ENCODE data around the gene GREB1L.
"Not testable (repeated sequence)": the region's sequence is repeated elsewhere in the genome, so short reads cannot be mapped to it uniquely, and the experiment has no call there.

Gene GREB1L

DNA sequence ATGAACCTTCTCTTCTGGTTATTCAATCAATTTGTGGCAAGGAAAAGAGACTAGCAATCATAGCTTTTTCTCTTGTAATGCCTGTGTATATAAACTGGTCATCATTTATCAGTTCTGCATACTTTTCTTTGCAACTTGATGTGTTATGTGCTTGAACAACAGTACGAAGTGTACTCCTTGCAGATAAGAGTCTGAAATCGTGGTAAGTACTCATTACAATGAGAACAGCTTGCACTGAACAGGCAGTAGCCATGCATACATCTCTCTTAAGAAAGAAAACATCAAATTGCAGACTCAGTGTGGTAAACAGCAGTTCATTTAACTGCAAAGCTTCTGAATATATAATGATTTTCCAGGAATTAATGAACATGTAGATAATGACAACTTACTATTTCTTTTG, 64.3 kb downstream of the GREB1L start:
- DNase-seq (ENCODE audit: low read depth in 2 of 2): no peak

- DNase-seq (ENCODE audit: low read depth in 2 of 2): no peak
Observed at GRCh38 chr18:21307578-21307977, 65.5 kb downstream of the GREB1L start.

- DNase-seq (ENCODE audit: low read depth in 2 of 2): no peak
Observed at GRCh38 chr18:21309248-21309647, 67.2 kb downstream of the GREB1L start.

DNA sequence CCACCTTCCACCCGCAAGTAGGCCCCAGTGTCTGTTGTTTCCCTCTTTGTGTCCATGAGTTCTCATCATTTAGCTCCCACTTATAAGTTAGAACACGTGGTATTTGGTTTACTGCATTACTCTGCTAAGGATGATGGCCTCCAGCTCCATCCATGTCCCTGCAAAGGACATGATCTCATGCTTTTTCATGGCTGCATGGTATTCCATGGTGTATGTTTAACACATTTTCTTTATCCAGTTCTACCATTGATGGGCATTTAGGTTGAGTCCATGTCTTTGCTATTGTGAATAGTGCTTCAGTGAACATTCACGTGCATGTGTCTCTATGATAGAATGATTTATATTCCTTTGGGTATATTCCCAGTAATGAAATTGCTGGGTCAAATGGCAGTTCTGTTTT, 69.9 kb downstream of the GREB1L start:
- not testable (repeated sequence) for DNase-seq (ENCODE audit: low read depth in 2 of 2)

- DNase-seq (ENCODE audit: low read depth in 2 of 2): no peak
Observed at GRCh38 chr18:21313576-21313975, 71.5 kb downstream of the GREB1L start.

DNA sequence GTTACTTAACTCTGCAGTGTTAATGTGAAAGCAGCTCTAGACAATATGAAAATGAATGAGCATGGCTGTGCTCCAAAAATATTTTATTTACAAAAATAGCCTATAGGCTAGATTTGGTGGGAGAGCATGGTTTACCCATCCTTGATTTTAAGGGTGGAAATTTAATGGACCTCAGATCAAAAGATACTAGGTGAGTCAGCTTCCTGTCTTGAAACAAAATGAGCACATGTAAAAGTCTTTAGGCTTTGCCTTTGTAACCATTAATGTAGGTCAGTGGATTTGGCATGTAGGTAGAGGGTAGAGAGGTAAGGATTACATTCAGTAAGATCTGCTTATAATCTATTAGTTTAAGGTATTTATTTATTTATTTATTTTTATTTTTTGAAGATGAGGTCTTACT, 72.7 kb downstream of the GREB1L start:
- DNase-seq (ENCODE audit: low read depth in 2 of 2): no peak

- DNase-seq (ENCODE audit: low read depth in 2 of 2): not testable (repeated sequence)
Observed at GRCh38 chr18:21315126-21315525, 73.1 kb downstream of the GREB1L start.

- no peak for DNase-seq (ENCODE audit: low read depth in 2 of 2)
Observed at GRCh38 chr18:21315741-21316197, 73.7 kb downstream of the GREB1L start.

DNA sequence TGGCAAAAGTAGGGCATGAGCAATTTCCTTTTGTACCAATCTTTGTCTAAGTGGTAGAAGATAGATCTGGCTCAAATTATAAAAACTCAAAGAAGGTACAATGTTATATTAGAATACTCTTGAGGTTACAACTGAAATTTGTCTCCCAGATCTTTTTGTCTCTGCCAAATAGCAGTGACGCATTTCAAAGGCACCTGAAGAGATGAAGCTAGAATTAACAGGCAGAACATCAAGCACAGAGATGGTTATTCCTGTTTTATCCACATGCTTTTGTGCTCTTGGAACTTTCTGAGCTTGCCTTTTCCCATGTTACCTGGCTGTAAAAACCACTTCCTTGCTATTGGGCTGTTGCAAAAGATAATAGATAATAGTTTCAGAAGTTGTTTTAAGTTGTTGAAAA, 74.3 kb downstream of the GREB1L start:
- DNase-seq (ENCODE audit: low read depth in 2 of 2): no peak

DNA sequence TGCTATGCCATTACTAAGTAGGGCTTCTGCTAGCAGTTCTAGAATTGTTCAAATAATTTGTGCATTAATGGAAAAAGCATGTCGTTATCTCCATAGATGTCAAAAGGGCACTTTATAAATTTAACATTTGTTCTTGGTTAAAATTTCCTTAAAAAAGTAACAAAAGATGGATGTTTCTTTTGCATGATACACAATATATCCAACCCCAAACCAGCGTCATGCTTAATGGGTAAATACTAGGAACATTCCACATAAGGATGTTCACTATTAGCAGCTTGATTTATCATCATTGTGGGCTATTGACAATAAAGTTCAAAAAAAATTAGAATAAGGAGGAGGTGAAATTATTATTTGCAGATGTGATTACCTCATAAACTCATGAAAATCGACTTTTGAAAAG, 79.7 kb downstream of the GREB1L start:
- peak in 1 of 2 experiments; percentile 6 for DNase-seq (ENCODE audit: low read depth in 2 of 2)

- no peak for DNase-seq (ENCODE audit: low read depth in 2 of 2)
Observed at GRCh38 chr18:21327101-21327500, 85.1 kb downstream of the GREB1L start.

GRCh38 chr18:21330122-21330701, 88.2 kb downstream of the GREB1L start:
- no peak for DNase-seq (ENCODE audit: low read depth in 2 of 2)

GRCh38 chr18:21331065-21331464, 89.0 kb downstream of the GREB1L start:
- no peak for DNase-seq (ENCODE audit: low read depth in 2 of 2)

DNA sequence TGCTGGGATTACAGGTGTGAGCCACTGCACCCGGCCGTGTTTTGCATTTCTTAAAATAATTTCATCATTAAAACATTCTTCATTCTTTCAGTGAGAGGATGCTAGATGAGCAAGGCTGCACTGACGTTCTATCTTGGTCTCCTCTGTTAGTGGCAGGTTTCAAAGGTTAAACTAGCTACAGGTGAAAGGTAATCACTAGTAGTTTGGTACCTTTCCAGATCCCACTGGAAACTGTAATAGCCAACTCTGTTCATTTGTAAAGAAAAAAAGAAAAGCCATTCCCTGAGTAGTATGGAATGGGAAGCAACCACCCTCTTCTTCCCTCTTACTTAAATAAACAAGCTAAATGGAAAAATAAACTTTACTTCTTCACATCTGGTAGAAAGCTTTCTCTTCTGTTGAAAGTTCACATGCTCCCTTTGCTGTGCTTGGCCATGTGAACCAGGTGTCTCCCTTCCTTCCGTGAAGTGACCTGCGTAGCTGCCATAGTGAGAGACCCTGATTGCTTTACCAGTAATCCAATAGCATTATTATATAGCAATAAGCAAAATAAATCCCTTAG, 94.0 kb downstream of the GREB1L start:
- no peak for DNase-seq (ENCODE audit: low read depth in 2 of 2)

DNA sequence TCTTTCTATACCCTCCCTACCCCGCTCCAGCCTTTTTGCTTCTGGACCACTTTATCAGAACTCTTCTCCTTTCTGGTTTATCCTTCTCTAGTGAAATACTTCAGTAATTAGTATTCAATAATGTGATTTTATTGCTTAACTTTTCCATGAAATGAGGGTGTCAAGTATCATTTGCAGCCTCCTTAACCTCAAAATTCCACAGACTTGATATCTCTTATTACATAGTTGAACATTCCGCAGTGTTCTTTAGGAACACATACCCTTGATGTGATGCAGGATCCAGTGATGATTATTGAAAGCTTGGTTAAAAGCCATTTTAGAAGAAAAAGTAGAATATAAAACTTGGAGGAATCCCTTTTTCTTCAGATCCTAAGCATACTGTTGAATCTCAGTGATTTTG, 94.8 kb downstream of the GREB1L start:
- DNase-seq (ENCODE audit: low read depth in 2 of 2): no peak

DNA sequence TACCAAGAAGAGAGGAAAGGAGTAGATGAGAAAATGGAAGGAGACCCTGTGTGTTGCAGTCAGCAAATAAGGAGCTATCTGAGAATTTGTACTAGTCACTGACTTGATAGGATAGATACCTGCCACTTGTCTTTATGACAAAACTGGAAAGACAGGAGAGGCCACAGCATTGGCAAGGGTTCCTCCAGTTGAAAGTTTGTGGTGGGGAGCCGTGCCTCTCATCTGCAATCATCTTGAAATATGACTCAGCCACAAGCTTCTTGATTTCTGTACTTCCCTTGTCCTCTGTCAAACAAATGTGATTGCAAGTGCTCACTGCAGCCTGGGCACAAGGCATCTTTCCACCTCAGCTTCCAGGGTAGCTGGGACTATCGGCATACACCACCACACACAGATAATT, 99.1 kb downstream of the GREB1L start:
- no peak for DNase-seq (ENCODE audit: low read depth in 2 of 2)

- DNase-seq (ENCODE audit: low read depth in 2 of 2): no peak
Observed at GRCh38 chr18:21342372-21342771, 100.3 kb downstream of the GREB1L start.

- DNase-seq (ENCODE audit: low read depth in 2 of 2): no peak
Observed at GRCh38 chr18:21344860-21345259, 102.8 kb downstream of the GREB1L start.

GRCh38 chr18:21345840-21346239, 103.8 kb downstream of the GREB1L start:
- no peak for DNase-seq (ENCODE audit: low read depth in 2 of 2)

DNA sequence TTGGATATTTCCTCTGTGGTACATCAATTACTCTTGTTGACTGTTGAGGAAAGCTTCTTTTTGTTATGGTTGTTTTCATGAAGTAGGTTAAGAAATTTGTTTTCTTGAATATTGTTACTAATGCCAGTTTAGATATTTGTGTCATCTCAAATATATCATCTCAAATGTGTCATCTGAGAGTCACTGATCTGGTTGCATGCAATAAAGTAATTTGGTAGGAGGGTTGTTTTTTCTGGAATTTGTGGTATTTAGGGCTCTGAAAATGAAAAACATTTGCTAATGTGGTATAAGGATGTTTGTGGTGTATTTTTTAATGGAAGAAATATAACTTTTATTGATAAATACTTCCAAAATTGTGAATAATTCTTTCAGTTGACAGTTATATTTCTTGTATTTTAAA, 117.7 kb downstream of the GREB1L start:
- DNase-seq (ENCODE audit: low read depth in 2 of 2): no peak

DNA sequence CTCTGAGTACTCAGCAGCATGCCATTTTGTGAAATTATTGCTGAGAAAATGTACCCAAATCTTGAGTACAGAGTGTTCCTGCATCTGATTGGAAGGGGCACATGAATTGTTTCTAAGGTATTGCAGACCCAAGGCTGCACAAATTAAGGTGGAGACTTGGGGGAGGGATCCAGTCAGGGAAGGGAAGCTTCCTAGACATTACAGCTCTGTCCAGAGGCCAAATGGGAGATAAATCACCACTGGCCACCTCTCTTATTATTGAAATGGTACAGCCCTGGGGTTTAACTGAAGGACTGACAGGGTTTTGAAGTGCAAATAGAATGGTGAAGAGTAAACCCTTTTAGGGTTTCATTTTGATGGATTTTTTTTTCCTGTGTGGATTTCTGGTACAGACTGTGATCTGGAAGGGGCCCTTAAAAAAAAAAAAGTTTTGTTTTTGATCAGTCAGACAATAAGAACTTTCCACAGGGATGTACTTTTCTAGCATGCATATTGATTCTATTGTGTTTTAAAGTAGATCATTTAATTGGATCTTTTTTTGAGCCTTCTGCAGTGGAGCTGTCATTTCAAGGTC, 119.4 kb downstream of the GREB1L start:
- no peak for DNase-seq (ENCODE audit: low read depth in 2 of 2)

DNA sequence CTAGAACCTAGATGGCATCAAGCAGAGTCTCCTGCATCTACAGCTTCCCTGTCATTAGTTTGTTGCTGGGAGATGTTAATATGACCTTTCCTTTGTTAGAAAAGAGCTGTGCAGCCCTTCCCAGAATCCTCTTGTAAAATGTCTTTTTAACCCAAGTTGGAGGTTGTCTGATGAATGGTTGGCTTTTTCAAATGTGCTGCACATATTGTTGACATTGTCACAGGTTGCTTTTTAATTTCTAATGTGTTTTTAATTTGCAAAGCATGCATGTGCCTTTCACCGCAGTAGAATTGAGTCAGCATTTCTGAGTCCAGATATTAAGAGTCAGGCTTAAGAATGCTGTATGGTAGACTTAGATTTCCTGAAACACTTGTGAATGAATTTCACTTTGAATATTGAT, 120.8 kb downstream of the GREB1L start:
- DNase-seq (ENCODE audit: low read depth in 2 of 2): peak in 1 of 2 experiments; percentile 2

- DNase-seq (ENCODE audit: low read depth in 2 of 2): no peak
Observed at GRCh38 chr18:21363348-21363747, 121.3 kb downstream of the GREB1L start.

DNA sequence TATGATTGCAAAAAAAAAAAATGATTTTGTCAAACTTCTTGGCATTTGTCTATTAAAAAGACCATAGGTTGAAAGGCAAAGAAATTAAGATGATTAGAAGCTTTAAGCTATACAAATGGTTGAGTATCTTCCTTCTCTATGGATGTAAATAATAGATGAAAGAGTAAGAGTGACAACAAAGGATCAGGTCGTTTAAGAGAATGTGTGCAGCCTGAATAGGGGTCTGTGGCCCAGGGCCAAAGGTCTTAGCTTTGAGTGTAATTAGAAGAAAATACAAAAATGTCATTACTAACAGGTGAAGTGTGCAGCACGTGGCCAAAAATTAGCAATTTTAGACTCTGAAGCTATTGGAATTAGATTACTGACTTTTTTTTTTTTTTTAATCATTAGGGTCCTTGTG, 122.4 kb downstream of the GREB1L start:
- no peak for DNase-seq (ENCODE audit: low read depth in 2 of 2)

All from fibroblast of skin of left biceps (primary cell).